GM12878 (cell line): Measurements from ENCODE around the gene B3GNT7. TPM values are rescaled to one million over a fixed set of nuclear protein-coding genes. Genes with fewer than 3 reads are reported as not detected.

Experiments used
- ATAC-seq: fragments of 200-7000 bp; cut with Tn5 transposase; 3 replicates; pipeline ENCODE4 v1.9.1; 2020; ENCODE audit warnings: mild to moderate bottlenecking, moderate library complexity
- BruUV-seq: library from RNA; stranded (reverse); fragments of 400-500 nt; replicated peaks from 2 replicates; lab custom pipeline; 2021; lab: Mats Ljungman, UMichigan
- CTCF ChIA-PET: fragments of 300-600 bp; sonication (Branson Sonifier 250); formaldehyde crosslinking; extraction: SDS; loops from one replicate; lab custom pipeline; 2021; ENCODE audit warnings: inconsistent platforms; lab: Yijun Ruan, JAX
- POLR2A ChIA-PET: fragments of 350-600 bp; formaldehyde crosslinking; extraction: SDS; loops from one replicate; lab custom pipeline; 2021; ENCODE audit warnings: inconsistent platforms; lab: Charles Lee
- RAD21 ChIA-PET: fragments of 300-600 bp; sonication (Branson Sonifier 250); formaldehyde crosslinking; loops from one replicate; lab custom pipeline; 2023; ENCODE audit warnings: antibody characterized with exemption; ENCODE audit not compliant: unreplicated experiment; lab: Charles Lee
- SMC1A ChIA-PET: fragments of 300-600 bp; sonication (Branson Sonifier 250); formaldehyde crosslinking; loops from one replicate; lab custom pipeline; 2023; ENCODE audit not compliant: unreplicated experiment, uncharacterized antibody; lab: Charles Lee
- DNase-seq: peaks from one replicate; pipeline ENCODE4 v3.0.0-alpha.2; 2011; ENCODE audit warnings: low read depth, low spot score
- FAIRE-seq: peaks from 3 replicates; lab custom pipeline; 2011; peaks lifted over from hg19 to GRCh38; lab: Jason Lieb, UNC
- H2AFZ ChIP-seq: 2 replicates; pipeline ENCODE4 v1.6.0; 2011; ENCODE audit warnings: low read depth, low read length, control low read depth; ENCODE audit not compliant: control insufficient read depth
- H3K27ac ChIP-seq: 2 replicates; pipeline ENCODE4 v1.5.1; 2011; ENCODE audit warnings: control low read depth; ENCODE audit not compliant: control insufficient read depth, insufficient read depth
- H3K27me3 ChIP-seq, 2 experiments: replicated peaks in 1 of 2; 2 replicates each; pipeline versions ENCODE4 v1.6.0 to v1.6.1; 2011; ENCODE audit warnings: low read length in 1 of 2; ENCODE audit not compliant: control insufficient read depth in 2 of 2, insufficient read depth in 2 of 2
- H3K36me3 ChIP-seq, 2 experiments: 2 replicates each; pipeline ENCODE4 v1.5.1; 2011; ENCODE audit warnings: low read length in 1 of 2; ENCODE audit not compliant: control insufficient read depth in 2 of 2, insufficient read depth in 2 of 2
- H3K4me1 ChIP-seq: 2 replicates; pipeline ENCODE4 v1.6.1; 2011; ENCODE audit warnings: mild to moderate bottlenecking, low read length, moderate library complexity, mixed read lengths; ENCODE audit not compliant: control insufficient read depth, insufficient read depth
- H3K4me2 ChIP-seq: 2 replicates; pipeline ENCODE4 v1.6.0; 2011; ENCODE audit warnings: control low read depth; ENCODE audit not compliant: control insufficient read depth, insufficient read depth
- H3K4me3 ChIP-seq: fragments of 200-600 bp; sonication (generic); 2 replicates; pipeline ENCODE4 v1.5.1; 2016
- H3K79me2 ChIP-seq: 2 replicates; pipeline ENCODE4 v1.6.0; 2011; ENCODE audit warnings: low read length; ENCODE audit not compliant: control insufficient read depth, insufficient read depth
- H3K9ac ChIP-seq: 2 replicates; pipeline ENCODE4 v1.8.0; 2011; ENCODE audit warnings: low read length, control low read depth, mixed read lengths; ENCODE audit not compliant: control insufficient read depth, insufficient read depth
- H3K9me3 ChIP-seq: replicated peaks from 3 replicates; pipeline ENCODE4 v1.5.1; 2011; ENCODE audit warnings: mild to moderate bottlenecking, low read length; ENCODE audit not compliant: control insufficient read depth, insufficient read depth
- H4K20me1 ChIP-seq: 2 replicates; pipeline ENCODE4 v1.6.0; 2011; ENCODE audit not compliant: control insufficient read depth, insufficient read depth
- FOS ChIP-seq: IDR thresholded peaks from 3 replicates; pipeline ENCODE4 v1.6.1; 2011; ENCODE audit warnings: borderline replicate concordance; ENCODE audit not compliant: insufficient read length; ENCODE audit errors: extremely low read depth
- FOXK2 ChIP-seq: fragments of 450-650 bp; IDR thresholded peaks from 2 replicates; pipeline ENCODE4 v1.6.1; 2017; ENCODE audit warnings: mild to moderate bottlenecking, moderate library complexity
- HCFC1 ChIP-seq: fragments of 150-350 bp; IDR thresholded peaks from 2 replicates; pipeline ENCODE4 v1.6.1; 2014; ENCODE audit warnings: low read length
- IRF4 ChIP-seq: IDR thresholded peaks from 2 replicates; pipeline ENCODE4 v1.6.1; 2011; ENCODE audit warnings: low read depth, low read length
- JUNB ChIP-seq: IDR thresholded peaks from 2 replicates; pipeline ENCODE4 v1.6.1; 2016; ENCODE audit warnings: antibody characterized with exemption, mild to moderate bottlenecking
- NR2C2 ChIP-seq: IDR thresholded peaks from 2 replicates; pipeline ENCODE4 v1.6.1; 2011; ENCODE audit warnings: borderline replicate concordance, low read depth; ENCODE audit not compliant: control insufficient read depth, insufficient read length
- RAD21 ChIP-seq: IDR thresholded peaks from 2 replicates; pipeline ENCODE4 v1.6.1; 2011; ENCODE audit warnings: mild to moderate bottlenecking, low read depth, low read length, moderate library complexity; ENCODE audit not compliant: insufficient read depth
- TCF12 ChIP-seq: IDR thresholded peaks from 2 replicates; pipeline ENCODE4 v1.6.1; 2011; ENCODE audit warnings: low read depth, mild to moderate bottlenecking, low read length
- ZNF24 ChIP-seq: fragments of 450-650 bp; IDR thresholded peaks from 2 replicates; pipeline ENCODE4 v1.6.1; 2017; ENCODE audit warnings: antibody characterized with exemption, mild to moderate bottlenecking
- ZNF622 ChIP-seq: fragments of 450-650 bp; IDR thresholded peaks from 2 replicates; pipeline ENCODE4 v1.6.1; 2017; ENCODE audit warnings: mild to moderate bottlenecking, inconsistent platforms
- WGBS: methylation state at CpG from one replicate; pipeline ENCODE4 v1.1.6; 2016; ENCODE audit warnings: low lambda C conversion rate; ENCODE audit not compliant: insufficient replicate concordance, insufficient coverage; ENCODE audit errors: missing lambda C conversion rate; 5-methylcytosine and 5-hydroxymethylcytosine counted together
- in situ Hi-C: fragments of 300-500 bp; cut with MboI; formaldehyde crosslinking; loops from 9 replicates; pipeline ENCODE4 v1.14.3; 2018; ENCODE audit warnings: mixed read lengths
- intact Hi-C: fragments of 100-400 bp; cut with micrococcal nuclease; formaldehyde crosslinking; loops from one replicate; pipeline ENCODE4 v1.14.2; 2022; ENCODE audit not compliant: unreplicated experiment
- polyA plus RNA-seq, 11 experiments: library from polyadenylated mRNA; depleted of rRNA in 4 of 11; unstranded in 6 of 11; stranded (reverse) in 5 of 11; fragments of >200 nt; fragmentation: Nextera tagmentation in 4 of 11; fragmentation: Illumina TruSeq in 1 of 11; extraction: Ambion mirVana in 4 of 11; extraction: Trizol in 1 of 11; gene quantifications; 1 replicate in 1 of 11; 2 replicates in 10 of 11; pipeline versions ENCODE4 v1.2.1 to v1.2.3, GENCODE V29; 2011 to 2016; ENCODE audit warnings: inconsistent platforms in 2 of 11, missing spikeins in 2 of 11, low read depth in 1 of 11
- total RNA-seq, 4 experiments: library from RNA; depleted of rRNA in 3 of 4; stranded (reverse); fragments of >200 nt in 3 of 4; fragmentation: Illumina TruSeq in 1 of 4; extraction: Trizol in 1 of 4; gene quantifications; 2 replicates each; pipeline versions ENCODE4 v1.2.1 to v1.2.3, GENCODE V29; 2013 to 2021
- TF ChIP-seq, protein P1 (sequence below): IDR thresholded peaks from 2 replicates; pipeline ENCODE4 v1.6.1; 2011; ENCODE audit warnings: borderline replicate concordance, low read depth, mild to moderate bottlenecking, moderate library complexity, mixed read lengths, low read length; ENCODE audit not compliant: insufficient read depth; ENCODE audit errors: extremely low read length
- TF ChIP-seq, protein P2 (sequence below): fragments of 450-650 bp; formaldehyde crosslinking; IDR thresholded peaks from 2 replicates; pipeline ENCODE4 v1.4.0; 2022; ENCODE audit warnings: mild to moderate bottlenecking, moderate library complexity
- TF ChIP-seq, protein P3 (sequence below): IDR thresholded peaks from 2 replicates; pipeline ENCODE4 v1.6.1; 2012; ENCODE audit warnings: improper control_type of control experiment, low read depth, low read length; ENCODE audit not compliant: insufficient replicate concordance

Gene B3GNT7
- total and polyA plus RNA-seq, 10 of the 15 experiments (the other 5 are each of a cell fraction or from before 2014, with no cell fraction given) = 0.91 to 12.6 (median 3.7) TPM

DNA sequence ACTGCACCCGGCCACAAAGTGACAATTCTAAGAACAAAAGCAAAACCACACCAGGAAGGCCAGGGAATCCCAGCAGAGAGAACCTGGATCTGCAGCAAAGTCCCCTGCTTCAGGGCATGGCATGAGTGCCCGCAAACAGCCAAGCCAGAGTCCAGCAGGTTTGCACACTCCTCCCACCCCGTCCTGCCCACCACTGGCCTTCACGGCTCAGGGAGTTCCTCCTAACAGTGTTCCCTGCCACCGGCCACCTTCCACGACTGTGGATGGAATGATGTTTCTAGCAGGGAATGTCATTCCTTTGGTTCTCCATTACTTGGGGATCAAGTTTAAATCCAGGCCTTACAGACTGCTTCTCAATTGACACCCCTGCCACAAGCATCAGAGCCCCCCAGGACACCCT is 42.0 kb upstream of the B3GNT7 start:
- Histone ChIP-seq H3K4me2 (no peak overlapping the region), H3K9ac (no peak overlapping the region), H3K4me3 (no peak overlapping the region), H3K36me3 (no peaks in the 10 kb centered on the region), H3K4me1 (no peaks in the 10 kb centered on the region), H3K27ac (no peak overlapping the region), H3K79me2 (no peaks in the 10 kb centered on the region), H2AFZ (no peak overlapping the region), H3K9me3 (no peaks in the 10 kb centered on the region), H3K27me3 (no peaks in the 10 kb centered on the region), H4K20me1 (no peaks in the 10 kb centered on the region)
- intact Hi-C loops = no loop called here
- ChIA-PET RAD21 (interaction anchor here (0.7 kb wide), 1 partner anchor 190 kb away, joined by 3 read pairs; no protein-coding TSS in a partner anchor), CTCF (no interaction called here), POLR2A (no interaction called here), SMC1A (interaction anchor here (0.7 kb wide), 1 partner anchor 225 kb away, joined by 3 read pairs; no protein-coding TSS in a partner anchor)
- WGBS = 40% methylated on average over 5 of the region's 6 CpGs
- no TSS peak for BruUV-seq
- FAIRE-seq = no peak
- in situ Hi-C loops = no loop called here
- no peak for DNase-seq
- ATAC-seq = no peak
- TF ChIP-seq FOXK2 (no peak), ZNF24 (no peak), TCF12 (no peak), NR2C2 (no peak), JUNB (no peak), HCFC1 (no peak), IRF4 (no peak), RAD21 (no peak), ZNF622 (no peak), FOS (no peak)
- TF ChIP-seq, protein P1, sequence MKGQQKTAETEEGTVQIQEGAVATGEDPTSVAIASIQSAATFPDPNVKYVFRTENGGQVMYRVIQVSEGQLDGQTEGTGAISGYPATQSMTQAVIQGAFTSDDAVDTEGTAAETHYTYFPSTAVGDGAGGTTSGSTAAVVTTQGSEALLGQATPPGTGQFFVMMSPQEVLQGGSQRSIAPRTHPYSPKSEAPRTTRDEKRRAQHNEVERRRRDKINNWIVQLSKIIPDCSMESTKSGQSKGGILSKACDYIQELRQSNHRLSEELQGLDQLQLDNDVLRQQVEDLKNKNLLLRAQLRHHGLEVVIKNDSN = no peak
- TF ChIP-seq, protein P2, sequence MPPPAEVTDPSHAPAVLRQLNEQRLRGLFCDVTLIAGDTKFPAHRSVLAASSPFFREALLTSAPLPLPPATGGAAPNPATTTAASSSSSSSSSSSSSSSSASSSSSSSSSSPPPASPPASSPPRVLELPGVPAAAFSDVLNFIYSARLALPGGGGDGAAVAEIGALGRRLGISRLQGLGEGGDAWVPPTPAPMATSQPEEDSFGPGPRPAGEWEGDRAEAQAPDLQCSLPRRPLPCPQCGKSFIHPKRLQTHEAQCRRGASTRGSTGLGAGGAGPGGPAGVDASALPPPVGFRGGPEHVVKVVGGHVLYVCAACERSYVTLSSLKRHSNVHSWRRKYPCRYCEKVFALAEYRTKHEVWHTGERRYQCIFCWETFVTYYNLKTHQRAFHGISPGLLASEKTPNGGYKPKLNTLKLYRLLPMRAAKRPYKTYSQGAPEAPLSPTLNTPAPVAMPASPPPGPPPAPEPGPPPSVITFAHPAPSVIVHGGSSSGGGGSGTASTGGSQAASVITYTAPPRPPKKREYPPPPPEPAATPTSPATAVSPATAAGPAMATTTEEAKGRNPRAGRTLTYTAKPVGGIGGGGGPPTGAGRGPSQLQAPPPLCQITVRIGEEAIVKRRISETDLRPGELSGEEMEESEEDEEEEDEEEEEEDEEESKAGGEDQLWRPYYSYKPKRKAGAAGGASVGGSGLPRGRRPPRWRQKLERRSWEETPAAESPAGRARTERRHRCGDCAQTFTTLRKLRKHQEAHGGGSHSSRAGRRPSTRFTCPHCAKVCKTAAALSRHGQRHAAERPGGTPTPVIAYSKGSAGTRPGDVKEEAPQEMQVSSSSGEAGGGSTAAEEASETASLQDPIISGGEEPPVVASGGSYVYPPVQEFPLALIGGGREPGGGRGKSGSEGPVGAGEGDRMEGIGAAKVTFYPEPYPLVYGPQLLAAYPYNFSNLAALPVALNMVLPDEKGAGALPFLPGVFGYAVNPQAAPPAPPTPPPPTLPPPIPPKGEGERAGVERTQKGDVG (CRISPR knock-in tag) = no peak
- TF ChIP-seq, protein P3, sequence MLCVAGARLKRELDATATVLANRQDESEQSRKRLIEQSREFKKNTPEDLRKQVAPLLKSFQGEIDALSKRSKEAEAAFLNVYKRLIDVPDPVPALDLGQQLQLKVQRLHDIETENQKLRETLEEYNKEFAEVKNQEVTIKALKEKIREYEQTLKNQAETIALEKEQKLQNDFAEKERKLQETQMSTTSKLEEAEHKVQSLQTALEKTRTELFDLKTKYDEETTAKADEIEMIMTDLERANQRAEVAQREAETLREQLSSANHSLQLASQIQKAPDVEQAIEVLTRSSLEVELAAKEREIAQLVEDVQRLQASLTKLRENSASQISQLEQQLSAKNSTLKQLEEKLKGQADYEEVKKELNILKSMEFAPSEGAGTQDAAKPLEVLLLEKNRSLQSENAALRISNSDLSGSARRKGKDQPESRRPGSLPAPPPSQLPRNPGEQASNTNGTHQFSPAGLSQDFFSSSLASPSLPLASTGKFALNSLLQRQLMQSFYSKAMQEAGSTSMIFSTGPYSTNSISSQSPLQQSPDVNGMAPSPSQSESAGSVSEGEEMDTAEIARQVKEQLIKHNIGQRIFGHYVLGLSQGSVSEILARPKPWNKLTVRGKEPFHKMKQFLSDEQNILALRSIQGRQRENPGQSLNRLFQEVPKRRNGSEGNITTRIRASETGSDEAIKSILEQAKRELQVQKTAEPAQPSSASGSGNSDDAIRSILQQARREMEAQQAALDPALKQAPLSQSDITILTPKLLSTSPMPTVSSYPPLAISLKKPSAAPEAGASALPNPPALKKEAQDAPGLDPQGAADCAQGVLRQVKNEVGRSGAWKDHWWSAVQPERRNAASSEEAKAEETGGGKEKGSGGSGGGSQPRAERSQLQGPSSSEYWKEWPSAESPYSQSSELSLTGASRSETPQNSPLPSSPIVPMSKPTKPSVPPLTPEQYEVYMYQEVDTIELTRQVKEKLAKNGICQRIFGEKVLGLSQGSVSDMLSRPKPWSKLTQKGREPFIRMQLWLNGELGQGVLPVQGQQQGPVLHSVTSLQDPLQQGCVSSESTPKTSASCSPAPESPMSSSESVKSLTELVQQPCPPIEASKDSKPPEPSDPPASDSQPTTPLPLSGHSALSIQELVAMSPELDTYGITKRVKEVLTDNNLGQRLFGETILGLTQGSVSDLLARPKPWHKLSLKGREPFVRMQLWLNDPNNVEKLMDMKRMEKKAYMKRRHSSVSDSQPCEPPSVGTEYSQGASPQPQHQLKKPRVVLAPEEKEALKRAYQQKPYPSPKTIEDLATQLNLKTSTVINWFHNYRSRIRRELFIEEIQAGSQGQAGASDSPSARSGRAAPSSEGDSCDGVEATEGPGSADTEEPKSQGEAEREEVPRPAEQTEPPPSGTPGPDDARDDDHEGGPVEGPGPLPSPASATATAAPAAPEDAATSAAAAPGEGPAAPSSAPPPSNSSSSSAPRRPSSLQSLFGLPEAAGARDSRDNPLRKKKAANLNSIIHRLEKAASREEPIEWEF = no peak
